K562 (cell line): ENCODE data around the gene TP53TG5. TPM values are rescaled to one million over a fixed set of nuclear protein-coding genes. Genes with fewer than 3 reads are reported as not detected.

Experiments used
- ARID1B ChIP-seq: fragments of 450-650 bp; IDR thresholded peaks from 2 replicates; pipeline ENCODE4 v1.6.1; 2016; ENCODE audit warnings: antibody characterized with exemption, mild to moderate bottlenecking, inconsistent platforms
- ASH1L ChIP-seq: fragments of 450-650 bp; IDR thresholded peaks from 2 replicates; pipeline ENCODE4 v1.6.1; 2018; ENCODE audit warnings: borderline replicate concordance, mild to moderate bottlenecking, low read depth; ENCODE audit not compliant: partially characterized antibody
- BRD9 ChIP-seq: fragments of 450-650 bp; IDR thresholded peaks from 2 replicates; pipeline ENCODE4 v1.6.1; 2018; ENCODE audit warnings: low read depth; ENCODE audit not compliant: partially characterized antibody
- DACH1 ChIP-seq: fragments of 450-650 bp; IDR thresholded peaks from 2 replicates; pipeline ENCODE4 v1.6.1; 2018; ENCODE audit not compliant: partially characterized antibody
- DMBX1 ChIP-seq: fragments of 250-450 bp; sonication (Bioruptor Pico); IDR thresholded peaks from 2 replicates; pipeline ENCODE4 v1.8.0; 2022; ENCODE audit warnings: inconsistent platforms, mild to moderate bottlenecking, moderate library complexity, borderline replicate concordance
- GABPA ChIP-seq: fragments of 200-800 bp; sonication (Bioruptor generic); conservative IDR thresholded peaks from 2 replicates; pipeline ENCODE4 v1.6.1; 2016; ENCODE audit warnings: low read depth, missing genetic modification characterization, missing compliant biosample characterization
- HBP1 ChIP-seq: fragments of 450-650 bp; formaldehyde crosslinking; IDR thresholded peaks from 2 replicates; pipeline ENCODE4 v1.4.0; 2022; ENCODE audit warnings: missing genetic modification characterization
- HDAC2 ChIP-seq: fragments of 450-650 bp; IDR thresholded peaks from 2 replicates; pipeline ENCODE4 v1.6.1; 2016; ENCODE audit warnings: mild to moderate bottlenecking
- PBX2 ChIP-seq, 2 experiments: IDR thresholded peaks in 1 of 2; conservative IDR thresholded peaks in 1 of 2; 2 replicates each; pipeline ENCODE4 v1.6.1; 2016; ENCODE audit warnings: low read depth in 2 of 2, mild to moderate bottlenecking in 1 of 2, missing compliant biosample characterization in 1 of 2, missing genetic modification characterization in 1 of 2, moderate library complexity in 1 of 2
- PHF8 ChIP-seq: fragments of 200-600 bp; sonication (generic); IDR thresholded peaks from 2 replicates; pipeline ENCODE4 v1.6.1; 2012; ENCODE audit warnings: mixed run types, mild to moderate bottlenecking, inconsistent platforms, low read length, moderate library complexity, borderline replicate concordance
- POLR2AphosphoS2 ChIP-seq: IDR thresholded peaks from 2 replicates; pipeline ENCODE4 v1.6.1; 2012; ENCODE audit warnings: low read length, improper control_type of control experiment
- PTTG1 ChIP-seq: fragments of 450-650 bp; IDR thresholded peaks from 2 replicates; pipeline ENCODE4 v1.6.1; 2016; ENCODE audit warnings: low read depth, mild to moderate bottlenecking, missing genetic modification characterization, missing compliant biosample characterization
- SIX5 ChIP-seq, 2 experiments: IDR thresholded peaks; 2 replicates each; pipeline ENCODE4 v1.6.1; 2011; ENCODE audit warnings: low read length in 2 of 2, borderline replicate concordance in 1 of 2, low read depth in 1 of 2, mild to moderate bottlenecking in 1 of 2, moderate library complexity in 1 of 2; ENCODE audit not compliant: insufficient read depth in 1 of 2
- SRSF3 ChIP-seq: fragments of 200-400 bp; formaldehyde crosslinking; IDR thresholded peaks from 2 replicates; pipeline ENCODE4 v1.6.1; 2016; ENCODE audit warnings: mild to moderate bottlenecking, low read length, moderate library complexity; ENCODE audit not compliant: insufficient read depth
- TAF7 ChIP-seq: fragments of 450-650 bp; IDR thresholded peaks from 2 replicates; pipeline ENCODE4 v1.6.1; 2016; ENCODE audit warnings: missing genetic modification characterization, missing compliant biosample characterization
- TEAD4 ChIP-seq, 2 experiments: sonication (generic) in 1 of 2; formaldehyde crosslinking in 1 of 2; IDR thresholded peaks; 2 replicates each; pipeline versions ENCODE4 v1.6.1 to v1.8.0; 2012 to 2022; ENCODE audit warnings: borderline replicate concordance in 1 of 2, inconsistent platforms in 1 of 2, low read length in 1 of 2, mild to moderate bottlenecking in 1 of 2, missing genetic modification reagents in 1 of 2
- XRCC4 ChIP-seq: IDR thresholded peaks from one replicate; pipeline ENCODE4 v1.6.1; 2011; ENCODE audit not compliant: insufficient read depth, insufficient read length; ENCODE audit errors: extremely low read depth
- ZBTB26 ChIP-seq: fragments of 450-650 bp; formaldehyde crosslinking; IDR thresholded peaks from 2 replicates; pipeline ENCODE4 v1.4.0; 2022; ENCODE audit warnings: missing genetic modification characterization
- ZC3H4 ChIP-seq: sonication (generic); formaldehyde crosslinking; IDR thresholded peaks from 2 replicates; pipeline ENCODE4 v1.9.0; 2021; ENCODE audit warnings: missing genetic modification reagents, borderline replicate concordance
- ZEB2 ChIP-seq: fragments of 450-650 bp; IDR thresholded peaks from 2 replicates; pipeline ENCODE4 v1.6.1; 2016
- ZNF586 ChIP-seq: fragments of 450-650 bp; formaldehyde crosslinking; conservative IDR thresholded peaks from 2 replicates; pipeline ENCODE4 v1.4.0; 2020; ENCODE audit warnings: mild to moderate bottlenecking, moderate library complexity
- ZNF695 ChIP-seq: fragments of 450-650 bp; formaldehyde crosslinking; IDR thresholded peaks from 2 replicates; pipeline ENCODE4 v1.4.0; 2020; ENCODE audit warnings: mild to moderate bottlenecking, moderate library complexity
- ZNF696 ChIP-seq: fragments of 250-450 bp; sonication (Bioruptor Pico); conservative IDR thresholded peaks from 2 replicates; pipeline ENCODE4 v1.4.0; 2020; ENCODE audit warnings: mild to moderate bottlenecking, moderate library complexity
- ZNF77 ChIP-seq: fragments of 250-450 bp; sonication (Bioruptor Pico); IDR thresholded peaks from 2 replicates; pipeline ENCODE4 v1.5.0; 2020
- polyA plus RNA-seq, 8 experiments: library from polyadenylated mRNA; depleted of rRNA in 4 of 8; stranded (reverse) in 5 of 8; unstranded in 3 of 8; fragments of >200 nt; fragmentation: Nextera tagmentation in 2 of 8; fragmentation: Illumina TruSeq in 1 of 8; extraction: Ambion mirVana in 2 of 8; extraction: Trizol in 1 of 8; gene quantifications; 2 replicates each; pipeline versions ENCODE4 v1.2.1 to v1.2.3, GENCODE V29; 2011 to 2014; ENCODE audit warnings: inconsistent platforms in 1 of 8, missing spikeins in 1 of 8
- total RNA-seq, 7 experiments: library from RNA; depleted of rRNA in 6 of 7; stranded (reverse); fragments of >200 nt in 6 of 7; fragmentation: Illumina TruSeq in 2 of 7; extraction: Trizol in 2 of 7; gene quantifications; 2 replicates each; pipeline versions ENCODE4 v1.2.1 to v1.2.3, GENCODE V29; 2011 to 2021; ENCODE audit warnings: low replicate concordance in 1 of 7

The TP53TG5 gene
- total and polyA plus RNA-seq, 9 of the 15 experiments (the other 6 are each of a cell fraction or from before 2014, with no cell fraction given) = 0.04 to 0.05 (median 0.04) TPM; not detected in 6

DNA sequence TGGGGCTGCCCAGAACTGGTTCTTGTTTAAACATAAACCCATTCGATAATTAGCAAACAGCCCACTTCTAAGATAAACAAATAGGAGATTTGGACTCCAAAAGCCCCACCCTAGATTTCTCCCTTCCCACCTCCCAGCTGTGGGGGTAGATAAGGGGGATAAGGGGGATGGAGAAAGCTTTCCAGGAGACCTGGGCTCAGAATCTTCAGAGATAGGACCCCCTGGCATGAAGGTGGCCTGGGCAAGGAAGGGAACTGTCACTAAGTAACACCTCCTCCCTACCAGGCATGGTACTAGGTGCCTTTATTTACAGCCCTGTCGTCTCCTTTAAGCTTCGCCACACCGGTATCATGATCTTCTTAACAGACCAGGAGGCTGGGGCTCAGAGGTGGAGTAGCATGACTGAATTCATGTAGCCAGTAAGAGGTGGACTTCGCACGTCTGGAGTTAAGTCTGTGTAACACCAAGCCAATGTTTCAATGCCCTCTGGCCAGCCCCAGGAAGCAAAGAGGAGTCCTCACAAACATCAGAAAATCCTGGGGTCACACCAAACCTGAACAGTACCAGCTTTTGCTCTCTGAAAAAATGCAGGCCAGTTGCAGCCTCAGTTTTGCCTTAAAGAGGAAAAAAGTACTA lies 34.5 kb downstream of the TP53TG5 start (continued):
- TF ChIP-seq HBP1 (CRISPR knock-in tag) (no peak), ZNF695 (CRISPR knock-in tag) (no peak), HDAC2 (0 out of 2 replicates have a peak, but pooled peaks have one; percentile 68), SIX5 (IDR thresholded peaks at IDR 0.05; ENCODE audit: borderline replicate concordance in 1 of 2, insufficient read depth in 1 of 2, low read depth in 1 of 2, low read length in 2 of 2) (no peak), ZNF77 (no peak), ZNF586 (CRISPR knock-in tag) (no peak), ZNF696 (CRISPR knock-in tag) (no peak), SRSF3 (no peak), ASH1L (no peak), XRCC4 (no peak), DMBX1 (CRISPR knock-in tag) (no peak), PBX2 (CRISPR knock-in tag; IDR thresholded peaks at IDR 0.05; ENCODE audit: low read depth) (no peak), PBX2 (tag; conservative IDR thresholded peaks at IDR 0.05; ENCODE audit: low read depth) (peak; percentile 20; the same call in 1 of the 2 replicates), GABPA (tag) (no peak), DACH1 (peak; percentile 55), ZEB2 (0 out of 2 replicates have a peak, but pooled peaks have one; percentile 28), ZBTB26 (CRISPR knock-in tag) (no peak), TAF7 (no peak), ZC3H4 (CRISPR knock-in tag) (no peak), POLR2AphosphoS2 (no peak), PTTG1 (tag) (no peak), ARID1B (peak; percentile 77), TEAD4 (IDR thresholded peaks at IDR 0.05; ENCODE audit: low read length) (peak; percentile 48), TEAD4 (CRISPR knock-in tag; IDR thresholded peaks at IDR 0.05; ENCODE audit: borderline replicate concordance) (no peak), PHF8 (no peak), BRD9 (no peak)
